H1 (cell line): ENCODE data around the gene EBF3.

Experiments used
- CHD1 ChIP-seq: IDR thresholded peaks from 2 replicates; pipeline ENCODE4 v1.6.1; 2012; ENCODE audit warnings: low read depth, low read length, improper control_type of control experiment
- CHD2 ChIP-seq: IDR thresholded peaks from 2 replicates; pipeline ENCODE4 v1.6.1; 2012; ENCODE audit warnings: low read length, improper control_type of control experiment
- CTCF ChIP-seq, 3 experiments: IDR thresholded peaks; 1 replicate in 2 of 3; 2 replicates in 1 of 3; pipeline versions ENCODE4 v1.5.1 to v1.6.1; 2011; ENCODE audit warnings: low read length in 3 of 3, mild to moderate bottlenecking in 3 of 3, inconsistent platforms in 2 of 3, low read depth in 1 of 3, moderate library complexity in 1 of 3; ENCODE audit not compliant: insufficient read depth in 1 of 3; ENCODE audit errors: control extremely low read depth in 1 of 3
- E2F6 ChIP-seq: IDR thresholded peaks from 2 replicates; pipeline ENCODE4 v1.6.1; 2012; ENCODE audit warnings: inconsistent platforms
- FOSL1 ChIP-seq: IDR thresholded peaks from 2 replicates; pipeline ENCODE4 v1.6.1; 2011; ENCODE audit warnings: mild to moderate bottlenecking, low read depth, low read length, moderate library complexity; ENCODE audit not compliant: insufficient read depth
- HDAC2 ChIP-seq, 2 experiments: fragments of 300-600 bp in 1 of 2; sonication (generic) in 1 of 2; IDR thresholded peaks; 2 replicates each; pipeline ENCODE4 v1.6.1; 2011 to 2012; ENCODE audit warnings: low read depth in 2 of 2, low read length in 2 of 2, mild to moderate bottlenecking in 2 of 2, moderate library complexity in 2 of 2, borderline replicate concordance in 1 of 2, inconsistent platforms in 1 of 2
- MAFK ChIP-seq: IDR thresholded peaks from 2 replicates; pipeline ENCODE4 v1.6.1; 2012; ENCODE audit warnings: low read depth, mild to moderate bottlenecking, improper control_type of control experiment, low read length
- POLR2A ChIP-seq, 2 experiments: IDR thresholded peaks; 1 replicate in 1 of 2; 2 replicates in 1 of 2; pipeline ENCODE4 v1.6.1; 2011; ENCODE audit warnings: low read depth in 2 of 2, low read length in 2 of 2, mild to moderate bottlenecking in 2 of 2; ENCODE audit errors: control extremely low read depth in 1 of 2
- POLR2AphosphoS5 ChIP-seq: IDR thresholded peaks from 2 replicates; pipeline ENCODE4 v1.6.1; 2011; ENCODE audit warnings: low read depth, low read length
- SP4 ChIP-seq: IDR thresholded peaks from 2 replicates; pipeline ENCODE4 v1.6.1; 2012; ENCODE audit warnings: low read length, inconsistent platforms
- TCF12 ChIP-seq: IDR thresholded peaks from 2 replicates; pipeline ENCODE4 v1.6.1; 2011; ENCODE audit warnings: low read depth, mild to moderate bottlenecking, low read length
- ZNF274 ChIP-seq: IDR thresholded peaks from 2 replicates; pipeline ENCODE4 v1.7.0; 2012; ENCODE audit warnings: low read length, borderline replicate concordance; ENCODE audit errors: extremely low read depth

- TF ChIP-seq SP4 = no peak
- TF ChIP-seq TCF12 = no peak
- no peak for TF ChIP-seq CTCF (IDR thresholded peaks at IDR 0.05; ENCODE audit: control extremely low read depth in 1 of 3, insufficient read depth in 1 of 3, low read depth in 1 of 3, low read length in 3 of 3)
- no peak for TF ChIP-seq POLR2A (IDR thresholded peaks at IDR 0.05; ENCODE audit: control extremely low read depth in 1 of 2, low read depth in 2 of 2, low read length in 2 of 2)
- TF ChIP-seq CHD1 = no peak
- no peak for TF ChIP-seq FOSL1
- TF ChIP-seq MAFK = no peak
- no peak for TF ChIP-seq E2F6
- no peak for TF ChIP-seq ZNF274
- no peak for TF ChIP-seq HDAC2 (IDR thresholded peaks at IDR 0.05; ENCODE audit: borderline replicate concordance in 1 of 2, low read depth in 2 of 2, low read length in 2 of 2)
- TF ChIP-seq POLR2AphosphoS5 = no peak
- TF ChIP-seq CHD2 = no peak
These were observed 63.2 kb downstream of the EBF3 start for GRCh38 chr10:129900825-129901224.
